HEK293 (cell line): Measurements from ENCODE around the gene RPS21.

ENCODE experiments used
- CTCF ChIA-PET: fragments of 350-600 bp; formaldehyde crosslinking; extraction: SDS; loops from one replicate; lab custom pipeline; 2021; ENCODE audit warnings: antibody characterized with exemption; lab: Yijun Ruan, JAX
- POLR2A ChIA-PET: fragments of 300-600 bp; formaldehyde crosslinking; extraction: SDS; loops from one replicate; lab custom pipeline; 2020; ENCODE audit warnings: antibody characterized with exemption, inconsistent platforms; lab: Yijun Ruan, JAX
- H3K27ac ChIP-seq: fragments of 200-500 bp; sonication (Bioruptor generic); 2 replicates; pipeline ENCODE4 v1.5.1; 2014; ENCODE audit warnings: low read depth, low read length, control low read depth, inconsistent platforms; ENCODE audit errors: extremely low read depth
- H3K36me3 ChIP-seq, 2 experiments: fragments of 200-500 bp in 1 of 2; sonication (Bioruptor generic) in 1 of 2; 1 replicate in 1 of 2; 2 replicates in 1 of 2; pipeline ENCODE4 v1.5.1; 2014 to 2017; ENCODE audit warnings: inconsistent platforms in 2 of 2, low read length in 2 of 2; ENCODE audit not compliant: control insufficient read depth in 2 of 2, insufficient read depth in 1 of 2
- H3K4me1 ChIP-seq: fragments of 200-500 bp; sonication (Bioruptor generic); 2 replicates; pipeline ENCODE4 v1.5.1; 2014; ENCODE audit warnings: mild to moderate bottlenecking, low read length, inconsistent platforms; ENCODE audit not compliant: control insufficient read depth, insufficient read depth
- H3K4me3 ChIP-seq: 2 replicates; pipeline ENCODE4 v1.5.1; 2011; ENCODE audit warnings: low read depth, mild to moderate bottlenecking, control low read depth, low read length, moderate library complexity
- H3K9me3 ChIP-seq: fragments of 200-500 bp; sonication (Bioruptor generic); 2 replicates; pipeline ENCODE4 v1.5.1; 2014; ENCODE audit warnings: low read depth, low read length, inconsistent platforms; ENCODE audit not compliant: control insufficient read depth, insufficient read depth
- YY1 ChIP-seq: fragments of 450-650 bp; formaldehyde crosslinking; IDR thresholded peaks from 2 replicates; pipeline ENCODE4 v1.5.1; 2018; ENCODE audit warnings: missing biosample characterization, missing genetic modification characterization
- ZIC2 ChIP-seq: fragments of 450-650 bp; formaldehyde crosslinking; IDR thresholded peaks from 2 replicates; pipeline ENCODE4 v1.5.1; 2016; ENCODE audit warnings: missing biosample characterization, missing genetic modification characterization
- ZNF146 ChIP-seq: fragments of 450-650 bp; formaldehyde crosslinking; IDR thresholded peaks from 2 replicates; pipeline ENCODE4 v1.5.1; 2016; ENCODE audit warnings: missing biosample characterization, missing genetic modification characterization
- ZNF19 ChIP-seq: fragments of 450-650 bp; formaldehyde crosslinking; IDR thresholded peaks from 2 replicates; pipeline ENCODE4; 2016; ENCODE audit warnings: missing biosample characterization, missing genetic modification characterization, low read depth
- ZNF341 ChIP-seq: fragments of 450-650 bp; formaldehyde crosslinking; IDR thresholded peaks from 2 replicates; pipeline ENCODE4; 2016; ENCODE audit warnings: low read depth, missing biosample characterization, missing genetic modification characterization
- TF ChIP-seq, protein P1 (sequence below): fragments of 450-650 bp; formaldehyde crosslinking; IDR thresholded peaks from 2 replicates; pipeline ENCODE4 v1.5.0; 2017; ENCODE audit warnings: missing biosample characterization, missing genetic modification characterization, borderline replicate concordance
- TF ChIP-seq, protein P2 (sequence below): fragments of 450-650 bp; formaldehyde crosslinking; IDR thresholded peaks from 2 replicates; pipeline ENCODE4 v1.5.1; 2016; ENCODE audit warnings: missing biosample characterization, missing genetic modification characterization
- TF ChIP-seq, protein P3 (sequence below): fragments of 450-650 bp; formaldehyde crosslinking; conservative IDR thresholded peaks from 2 replicates; pipeline ENCODE4 v1.5.1; 2016; ENCODE audit warnings: low read depth, missing biosample characterization, missing genetic modification characterization
- TF ChIP-seq, protein P4 (sequence below): fragments of 450-650 bp; IDR thresholded peaks from 2 replicates; pipeline ENCODE4 v1.5.1; 2018; ENCODE audit warnings: missing biosample characterization, mild to moderate bottlenecking, missing genetic modification characterization

Gene RPS21

DNA sequence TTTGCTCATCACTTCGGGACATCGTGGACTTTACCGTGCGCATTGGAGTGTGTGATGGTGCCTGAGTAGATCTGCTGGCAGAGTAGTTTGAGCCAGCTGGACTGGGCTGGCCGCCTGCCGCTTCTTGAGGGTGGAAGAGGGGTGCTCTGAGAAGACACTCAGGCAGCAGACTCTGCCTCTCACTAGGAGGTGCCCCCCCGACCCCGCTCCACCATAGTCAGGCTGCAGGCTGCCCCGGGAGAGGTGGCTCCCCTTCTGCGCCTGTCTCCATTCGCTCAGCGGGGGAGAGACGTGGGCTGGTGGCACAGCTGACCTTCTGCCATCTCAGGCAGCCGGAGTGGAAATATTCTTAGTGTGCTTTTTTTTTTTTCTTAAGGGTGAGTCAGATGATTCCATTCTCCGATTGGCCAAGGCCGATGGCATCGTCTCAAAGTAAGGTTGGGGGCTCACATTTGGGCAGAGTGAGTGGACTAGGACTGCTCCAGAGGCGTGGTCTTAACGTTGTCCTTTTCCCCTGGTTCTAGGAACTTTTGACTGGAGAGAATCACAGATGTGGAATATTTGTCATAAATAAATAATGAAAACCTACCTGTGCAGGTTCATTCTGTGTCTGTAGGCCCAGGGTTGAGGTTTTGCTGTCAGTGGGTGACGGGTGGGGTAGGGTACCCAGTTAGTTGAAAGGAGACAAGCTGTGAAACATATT is 1.2 kb downstream of the RPS21 start:
- ChIA-PET CTCF (interaction anchor here (0.6 to 1.5 kb wide), 6 partner anchors 21 to 200 kb away, joined by 3 to 5 read pairs (median 3); partner anchors contain the start of gene LAMA5), POLR2A (interaction anchor here (1.1 to 2.1 kb wide), 4 partner anchors 13 to 38 kb away, joined by 3 to 9 read pairs (median 6); no protein-coding TSS in a partner anchor)
- Histone ChIP-seq H3K27ac (peak overlapping the region; percentile 72; the same call in 1 of the 2 replicates), H3K9me3 (no peaks in the 10 kb centered on the region), H3K36me3 (peaks cover 9 to 58% of the 10 kb centered on the region in 2 experiments), H3K4me3 (peak overlapping the region; percentile 93), H3K4me1 (peaks cover 5% of the 10 kb centered on the region; the same call in 1 of the 2 replicates)
- no peak for TF ChIP-seq ZNF146 (tag by site-specific recombination)
- TF ChIP-seq ZIC2 (tag by site-specific recombination) = 0 out of 2 replicates have a peak, but pooled peaks have one; percentile 39
- TF ChIP-seq ZNF341 (tag by site-specific recombination) = peak; percentile 84
- TF ChIP-seq, protein P1, sequence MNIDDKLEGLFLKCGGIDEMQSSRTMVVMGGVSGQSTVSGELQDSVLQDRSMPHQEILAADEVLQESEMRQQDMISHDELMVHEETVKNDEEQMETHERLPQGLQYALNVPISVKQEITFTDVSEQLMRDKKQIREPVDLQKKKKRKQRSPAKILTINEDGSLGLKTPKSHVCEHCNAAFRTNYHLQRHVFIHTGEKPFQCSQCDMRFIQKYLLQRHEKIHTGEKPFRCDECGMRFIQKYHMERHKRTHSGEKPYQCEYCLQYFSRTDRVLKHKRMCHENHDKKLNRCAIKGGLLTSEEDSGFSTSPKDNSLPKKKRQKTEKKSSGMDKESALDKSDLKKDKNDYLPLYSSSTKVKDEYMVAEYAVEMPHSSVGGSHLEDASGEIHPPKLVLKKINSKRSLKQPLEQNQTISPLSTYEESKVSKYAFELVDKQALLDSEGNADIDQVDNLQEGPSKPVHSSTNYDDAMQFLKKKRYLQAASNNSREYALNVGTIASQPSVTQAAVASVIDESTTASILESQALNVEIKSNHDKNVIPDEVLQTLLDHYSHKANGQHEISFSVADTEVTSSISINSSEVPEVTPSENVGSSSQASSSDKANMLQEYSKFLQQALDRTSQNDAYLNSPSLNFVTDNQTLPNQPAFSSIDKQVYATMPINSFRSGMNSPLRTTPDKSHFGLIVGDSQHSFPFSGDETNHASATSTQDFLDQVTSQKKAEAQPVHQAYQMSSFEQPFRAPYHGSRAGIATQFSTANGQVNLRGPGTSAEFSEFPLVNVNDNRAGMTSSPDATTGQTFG (tag by site-specific recombination) = no peak
- no peak for TF ChIP-seq YY1 (tag by site-specific recombination)

DNA sequence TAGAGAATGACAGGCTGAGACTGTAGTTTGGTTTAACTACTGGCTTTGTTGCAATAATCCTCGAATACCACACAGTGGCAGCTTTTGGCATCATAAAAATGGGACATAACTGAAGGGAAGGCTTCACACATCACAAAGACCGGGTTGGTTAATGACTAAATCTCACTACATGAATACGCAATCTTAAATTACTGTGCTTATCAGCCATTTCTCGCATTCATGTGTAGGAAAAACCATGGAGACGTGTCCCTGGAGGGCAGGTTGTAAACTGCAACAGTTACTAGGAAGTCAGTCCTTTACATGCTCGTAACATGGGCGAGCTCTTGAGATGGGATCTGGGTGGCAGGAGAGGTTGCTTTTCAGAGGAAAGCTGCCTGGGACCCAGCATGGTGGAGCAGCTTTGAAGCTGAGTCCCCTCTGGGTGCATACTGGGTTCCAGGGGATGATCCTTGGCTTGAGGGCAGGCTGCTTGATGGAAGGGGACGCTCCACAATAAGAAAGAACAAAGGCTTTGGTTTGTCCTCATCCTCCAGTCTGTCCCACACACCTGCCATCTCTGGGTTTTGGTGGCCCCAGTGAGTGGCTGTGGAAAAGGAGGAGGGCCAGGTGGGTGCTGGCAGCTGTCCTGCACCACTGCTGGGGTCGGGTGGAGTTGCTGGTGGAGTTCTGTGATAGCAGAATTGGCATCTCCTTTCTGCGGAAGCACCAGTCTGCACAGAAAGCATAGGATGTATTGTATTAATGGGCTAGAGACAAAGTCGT is 2.1 kb downstream of the RPS21 start:
- Histone ChIP-seq H3K9me3 (no peaks in the 10 kb centered on the region), H3K36me3 (peaks cover 9 to 63% of the 10 kb centered on the region in 2 experiments), H3K4me3 (no peak overlapping the region), H3K4me1 (peaks cover 5% of the 10 kb centered on the region; the same call in 1 of the 2 replicates), H3K27ac (no peak overlapping the region)
- CTCF ChIA-PET = interaction anchor here (0.7 to 1.5 kb wide), 2 partner anchors 88 to 201 kb away, joined by 3 read pairs; no protein-coding TSS in a partner anchor
- TF ChIP-seq, protein P1 (tag by site-specific recombination) = no peak
- TF ChIP-seq, protein P2, sequence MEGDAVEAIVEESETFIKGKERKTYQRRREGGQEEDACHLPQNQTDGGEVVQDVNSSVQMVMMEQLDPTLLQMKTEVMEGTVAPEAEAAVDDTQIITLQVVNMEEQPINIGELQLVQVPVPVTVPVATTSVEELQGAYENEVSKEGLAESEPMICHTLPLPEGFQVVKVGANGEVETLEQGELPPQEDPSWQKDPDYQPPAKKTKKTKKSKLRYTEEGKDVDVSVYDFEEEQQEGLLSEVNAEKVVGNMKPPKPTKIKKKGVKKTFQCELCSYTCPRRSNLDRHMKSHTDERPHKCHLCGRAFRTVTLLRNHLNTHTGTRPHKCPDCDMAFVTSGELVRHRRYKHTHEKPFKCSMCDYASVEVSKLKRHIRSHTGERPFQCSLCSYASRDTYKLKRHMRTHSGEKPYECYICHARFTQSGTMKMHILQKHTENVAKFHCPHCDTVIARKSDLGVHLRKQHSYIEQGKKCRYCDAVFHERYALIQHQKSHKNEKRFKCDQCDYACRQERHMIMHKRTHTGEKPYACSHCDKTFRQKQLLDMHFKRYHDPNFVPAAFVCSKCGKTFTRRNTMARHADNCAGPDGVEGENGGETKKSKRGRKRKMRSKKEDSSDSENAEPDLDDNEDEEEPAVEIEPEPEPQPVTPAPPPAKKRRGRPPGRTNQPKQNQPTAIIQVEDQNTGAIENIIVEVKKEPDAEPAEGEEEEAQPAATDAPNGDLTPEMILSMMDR = peak; percentile 49; the same call in 1 of the 2 replicates
- POLR2A ChIA-PET = interaction anchor here (0.9 to 1.1 kb wide), 3 partner anchors 13 to 26 kb away, joined by 3 read pairs; no protein-coding TSS in a partner anchor

DNA sequence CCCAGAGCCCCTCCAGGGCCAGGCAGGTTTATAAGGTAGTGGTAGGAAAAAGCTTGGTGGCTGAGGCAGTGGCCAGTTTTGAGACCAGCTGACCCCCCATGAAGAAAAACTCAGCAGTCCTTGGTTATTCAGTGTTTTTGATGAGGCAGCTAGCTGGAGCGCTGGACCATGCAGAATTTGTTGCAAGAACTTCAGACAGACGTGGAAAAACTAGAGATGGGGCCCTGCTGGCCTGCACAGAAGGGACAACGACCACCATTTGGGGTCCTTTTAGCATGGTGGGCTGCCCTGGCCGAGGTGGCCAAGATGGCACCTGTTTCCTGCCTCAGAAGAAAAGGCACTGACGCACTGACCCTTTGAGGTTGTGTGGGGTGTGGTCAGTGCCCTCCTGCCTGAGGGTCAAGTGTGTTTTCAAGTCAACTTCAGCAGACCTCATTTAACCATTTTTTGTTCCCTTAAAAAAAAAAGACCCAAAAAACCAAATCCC is 2.7 kb downstream of the RPS21 start:
- Histone ChIP-seq H3K9me3 (no peaks in the 10 kb centered on the region), H3K4me3 (no peak overlapping the region), H3K36me3 (peaks cover 9 to 70% of the 10 kb centered on the region in 2 experiments), H3K4me1 (peaks cover 5% of the 10 kb centered on the region; the same call in 1 of the 2 replicates), H3K27ac (no peak overlapping the region)
- CTCF ChIA-PET = interaction anchor here (0.7 to 1.5 kb wide), 3 partner anchors 14 to 227 kb away, joined by 3 to 4 read pairs (median 3); no protein-coding TSS in a partner anchor
- POLR2A ChIA-PET = interaction anchor here (1.0 to 2.0 kb wide), 2 partner anchors 10 to 26 kb away, joined by 3 to 6 read pairs; no protein-coding TSS in a partner anchor
- TF ChIP-seq ZNF19 (tag by site-specific recombination) = no peak
- TF ChIP-seq, protein P3, sequence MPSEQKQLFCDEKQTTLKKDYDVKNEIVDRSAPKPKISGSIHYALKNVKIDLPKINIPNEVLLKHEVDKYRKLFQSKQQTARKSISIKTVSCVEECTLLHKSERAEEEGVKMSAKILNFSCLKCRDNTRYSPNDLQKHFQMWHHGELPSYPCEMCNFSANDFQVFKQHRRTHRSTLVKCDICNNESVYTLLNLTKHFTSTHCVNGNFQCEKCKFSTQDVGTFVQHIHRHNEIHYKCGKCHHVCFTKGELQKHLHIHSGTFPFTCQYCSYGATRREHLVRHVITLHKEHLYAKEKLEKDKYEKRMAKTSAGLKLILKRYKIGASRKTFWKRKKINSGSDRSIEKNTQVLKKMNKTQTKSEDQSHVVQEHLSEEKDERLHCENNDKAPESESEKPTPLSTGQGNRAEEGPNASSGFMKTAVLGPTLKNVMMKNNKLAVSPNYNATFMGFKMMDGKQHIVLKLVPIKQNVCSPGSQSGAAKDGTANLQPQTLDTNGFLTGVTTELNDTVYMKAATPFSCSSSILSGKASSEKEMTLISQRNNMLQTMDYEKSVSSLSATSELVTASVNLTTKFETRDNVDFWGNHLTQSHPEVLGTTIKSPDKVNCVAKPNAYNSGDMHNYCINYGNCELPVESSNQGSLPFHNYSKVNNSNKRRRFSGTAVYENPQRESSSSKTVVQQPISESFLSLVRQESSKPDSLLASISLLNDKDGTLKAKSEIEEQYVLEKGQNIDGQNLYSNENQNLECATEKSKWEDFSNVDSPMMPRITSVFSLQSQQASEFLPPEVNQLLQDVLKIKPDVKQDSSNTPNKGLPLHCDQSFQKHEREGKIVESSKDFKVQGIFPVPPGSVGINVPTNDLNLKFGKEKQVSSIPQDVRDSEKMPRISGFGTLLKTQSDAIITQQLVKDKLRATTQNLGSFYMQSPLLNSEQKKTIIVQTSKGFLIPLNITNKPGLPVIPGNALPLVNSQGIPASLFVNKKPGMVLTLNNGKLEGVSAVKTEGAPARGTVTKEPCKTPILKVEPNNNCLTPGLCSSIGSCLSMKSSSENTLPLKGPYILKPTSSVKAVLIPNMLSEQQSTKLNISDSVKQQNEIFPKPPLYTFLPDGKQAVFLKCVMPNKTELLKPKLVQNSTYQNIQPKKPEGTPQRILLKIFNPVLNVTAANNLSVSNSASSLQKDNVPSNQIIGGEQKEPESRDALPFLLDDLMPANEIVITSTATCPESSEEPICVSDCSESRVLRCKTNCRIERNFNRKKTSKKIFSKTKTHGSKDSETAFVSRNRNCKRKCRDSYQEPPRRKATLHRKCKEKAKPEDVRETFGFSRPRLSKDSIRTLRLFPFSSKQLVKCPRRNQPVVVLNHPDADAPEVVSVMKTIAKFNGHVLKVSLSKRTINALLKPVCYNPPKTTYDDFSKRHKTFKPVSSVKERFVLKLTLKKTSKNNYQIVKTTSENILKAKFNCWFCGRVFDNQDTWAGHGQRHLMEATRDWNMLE (tag by site-specific recombination) = no peak
- TF ChIP-seq, protein P4, sequence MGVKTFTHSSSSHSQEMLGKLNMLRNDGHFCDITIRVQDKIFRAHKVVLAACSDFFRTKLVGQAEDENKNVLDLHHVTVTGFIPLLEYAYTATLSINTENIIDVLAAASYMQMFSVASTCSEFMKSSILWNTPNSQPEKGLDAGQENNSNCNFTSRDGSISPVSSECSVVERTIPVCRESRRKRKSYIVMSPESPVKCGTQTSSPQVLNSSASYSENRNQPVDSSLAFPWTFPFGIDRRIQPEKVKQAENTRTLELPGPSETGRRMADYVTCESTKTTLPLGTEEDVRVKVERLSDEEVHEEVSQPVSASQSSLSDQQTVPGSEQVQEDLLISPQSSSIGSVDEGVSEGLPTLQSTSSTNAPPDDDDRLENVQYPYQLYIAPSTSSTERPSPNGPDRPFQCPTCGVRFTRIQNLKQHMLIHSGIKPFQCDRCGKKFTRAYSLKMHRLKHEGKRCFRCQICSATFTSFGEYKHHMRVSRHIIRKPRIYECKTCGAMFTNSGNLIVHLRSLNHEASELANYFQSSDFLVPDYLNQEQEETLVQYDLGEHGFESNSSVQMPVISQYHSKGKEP (tag by site-specific recombination) = no peak
